IPS DF 6.9 (cell line): ENCODE measurements around the gene PIGN.

Experiments used
- DNase-seq: peaks from one replicate; pipeline ENCODE4 v3.0.0-alpha.2; 2013; ENCODE audit warnings: low read depth, low spot score
- H3K27ac ChIP-seq: one replicate; pipeline ENCODE4 v1.5.1; 2013; ENCODE audit warnings: low read length, control low read depth
- H3K27me3 ChIP-seq: 2 replicates; pipeline ENCODE4 v1.6.1; 2013; ENCODE audit warnings: mild to moderate bottlenecking, low read length; ENCODE audit not compliant: control insufficient read depth, insufficient read depth
- H3K36me3 ChIP-seq: 2 replicates; pipeline ENCODE4 v1.6.1; 2013; ENCODE audit warnings: low read length; ENCODE audit not compliant: control insufficient read depth, insufficient read depth
- H3K4me1 ChIP-seq: 2 replicates; pipeline ENCODE4 v1.6.1; 2013; ENCODE audit warnings: low read length; ENCODE audit not compliant: control insufficient read depth, insufficient read depth
- H3K4me3 ChIP-seq: 2 replicates; pipeline ENCODE4 v1.5.1; 2013; ENCODE audit warnings: mild to moderate bottlenecking, low read length
- H3K9me3 ChIP-seq: 2 replicates; pipeline ENCODE4 v1.6.1; 2013; ENCODE audit warnings: low read length, inconsistent platforms; ENCODE audit not compliant: control insufficient read depth, insufficient read depth
- WGBS: extraction: QIAGEN DNeasy Blood & Tissue Kit; methylation state at CpG from one replicate; pipeline ENCODE4 v1.1.7; 2013; ENCODE audit warnings: mixed read lengths, missing lambda C conversion rate; ENCODE audit not compliant: insufficient read length, insufficient coverage; 5-methylcytosine and 5-hydroxymethylcytosine counted together

PIGN gene

GRCh38 chr18:62066102-62066818, 120.6 kb downstream of the PIGN start:
- no peaks in the 10 kb centered on the region for H3K4me1 ChIP-seq
- no peak overlapping the region for H3K27ac ChIP-seq
- H3K36me3 ChIP-seq = no peaks in the 10 kb centered on the region
- no peaks in the 10 kb centered on the region for H3K9me3 ChIP-seq
- DNase-seq = no peak
- no peaks in the 10 kb centered on the region for H3K27me3 ChIP-seq
- WGBS = 100% methylated on average over 2 of the region's 5 CpGs
- H3K4me3 ChIP-seq = no peak overlapping the region

GRCh38 chr18:62064361-62064760, 122.5 kb downstream of the PIGN start:
- Histone ChIP-seq H3K4me1 (no peaks in the 10 kb centered on the region), H3K9me3 (no peaks in the 10 kb centered on the region), H3K27me3 (no peaks in the 10 kb centered on the region), H3K27ac (no peak overlapping the region), H3K36me3 (no peaks in the 10 kb centered on the region), H3K4me3 (no peak overlapping the region)
- no peak for DNase-seq
- no CpG with 5 or more reads among the region's 1 CpG for WGBS

- H3K27me3 ChIP-seq = no peaks in the 10 kb centered on the region
- no CpG with 5 or more reads among the region's 5 CpGs for WGBS
Measured at GRCh38 chr18:62061821-62062478, 124.9 kb downstream of the PIGN start.

GRCh38 chr18:62060820-62061219, 126.0 kb downstream of the PIGN start:
- Histone ChIP-seq H3K4me1 (no peaks in the 10 kb centered on the region), H3K4me3 (no peak overlapping the region), H3K9me3 (no peaks in the 10 kb centered on the region), H3K27ac (no peak overlapping the region), H3K27me3 (no peaks in the 10 kb centered on the region), H3K36me3 (no peaks in the 10 kb centered on the region)
- WGBS = no CpG with 5 or more reads among the region's 2 CpGs
- no peak for DNase-seq

More at GRCh38 chr18:62061821-62062478, 124.9 kb downstream of the PIGN start:
- Histone ChIP-seq H3K27ac (no peak overlapping the region), H3K4me3 (no peak overlapping the region), H3K9me3 (no peaks in the 10 kb centered on the region), H3K36me3 (no peaks in the 10 kb centered on the region), H3K4me1 (no peaks in the 10 kb centered on the region)
- no peak for DNase-seq

GRCh38 chr18:62054929-62055498, 131.8 kb downstream of the PIGN start:
- no peak for DNase-seq
- Histone ChIP-seq H3K36me3 (no peaks in the 10 kb centered on the region), H3K27me3 (no peaks in the 10 kb centered on the region), H3K4me3 (no peak overlapping the region), H3K27ac (no peak overlapping the region), H3K9me3 (no peaks in the 10 kb centered on the region), H3K4me1 (no peaks in the 10 kb centered on the region)
- WGBS = no CpG with 5 or more reads among the region's 2 CpGs

- Histone ChIP-seq H3K4me1 (no peaks in the 10 kb centered on the region), H3K27me3 (no peaks in the 10 kb centered on the region)
- WGBS = no CpG with 5 or more reads among the region's 1 CpG
Measured at GRCh38 chr18:62048279-62048678, 138.6 kb downstream of the PIGN start.

GRCh38 chr18:62045316-62045715, 141.5 kb downstream of the PIGN start:
- H3K4me1 ChIP-seq = no peaks in the 10 kb centered on the region
- H3K27ac ChIP-seq = no peak overlapping the region
- H3K4me3 ChIP-seq = no peak overlapping the region
- no peak for DNase-seq
- no peaks in the 10 kb centered on the region for H3K36me3 ChIP-seq
- no peaks in the 10 kb centered on the region for H3K9me3 ChIP-seq
- H3K27me3 ChIP-seq = no peaks in the 10 kb centered on the region
- WGBS = no CpG with 5 or more reads among the region's 2 CpGs

More at GRCh38 chr18:62048279-62048678, 138.6 kb downstream of the PIGN start:
- Histone ChIP-seq H3K36me3 (no peaks in the 10 kb centered on the region), H3K27ac (no peak overlapping the region), H3K4me3 (no peak overlapping the region), H3K9me3 (no peaks in the 10 kb centered on the region)
- no peak for DNase-seq

GRCh38 chr18:62044490-62045000, 142.3 kb downstream of the PIGN start:
- WGBS = no CpG with 5 or more reads among the region's 2 CpGs
- H3K9me3 ChIP-seq = no peaks in the 10 kb centered on the region
- no peak for DNase-seq
- H3K4me1 ChIP-seq = no peaks in the 10 kb centered on the region
- no peaks in the 10 kb centered on the region for H3K27me3 ChIP-seq
- H3K27ac ChIP-seq = no peak overlapping the region
- H3K4me3 ChIP-seq = no peak overlapping the region
- H3K36me3 ChIP-seq = no peaks in the 10 kb centered on the region

GRCh38 chr18:62037989-62038778, 148.7 kb downstream of the PIGN start:
- no peaks in the 10 kb centered on the region for H3K36me3 ChIP-seq
- H3K27me3 ChIP-seq = no peaks in the 10 kb centered on the region
- H3K4me1 ChIP-seq = no peaks in the 10 kb centered on the region
- H3K27ac ChIP-seq = no peak overlapping the region
- H3K9me3 ChIP-seq = no peaks in the 10 kb centered on the region
- H3K4me3 ChIP-seq = no peak overlapping the region
- no CpG with 5 or more reads among the region's 6 CpGs for WGBS
- no peak for DNase-seq
